MM.1S (cell line): ENCODE results near the gene FCAMR.

Experiments used
- DNase-seq: peaks from one replicate; pipeline ENCODE4 v3.0.0-alpha.2; 2015
- H2AFZ ChIP-seq: fragments of 300-600 bp; sonication (generic); 2 replicates; pipeline ENCODE4 v1.6.0; 2016; ENCODE audit warnings: antibody characterized with exemption, low read length
- H3F3A ChIP-seq: fragments of 300-600 bp; sonication (generic); 2 replicates; pipeline ENCODE4 v1.6.1; 2016; ENCODE audit warnings: mild to moderate bottlenecking, antibody characterized with exemption, low read length, moderate library complexity, mixed read lengths; ENCODE audit not compliant: insufficient read depth
- H3K27ac ChIP-seq: fragments of 300-600 bp; sonication (generic); 2 replicates; pipeline ENCODE4 v1.5.1; 2016; ENCODE audit warnings: mild to moderate bottlenecking, low read length
- H3K27me3 ChIP-seq: fragments of 300-600 bp; sonication (generic); replicated peaks from 2 replicates; pipeline ENCODE4 v1.6.0; 2016; ENCODE audit warnings: low read length; ENCODE audit not compliant: insufficient read depth
- H3K36me3 ChIP-seq: fragments of 300-600 bp; sonication (generic); replicated peaks from 2 replicates; pipeline ENCODE4 v1.6.1; 2016; ENCODE audit warnings: mild to moderate bottlenecking, low read length, mixed read lengths; ENCODE audit not compliant: insufficient read depth
- H3K4me1 ChIP-seq: fragments of 300-600 bp; sonication (generic); 2 replicates; pipeline ENCODE4 v1.6.1; 2016; ENCODE audit warnings: low read length, mixed read lengths
- H3K4me2 ChIP-seq: fragments of 300-600 bp; sonication (generic); 2 replicates; pipeline ENCODE4 v1.6.0; 2016; ENCODE audit warnings: low read depth, low read length
- H3K4me3 ChIP-seq: fragments of 300-600 bp; sonication (generic); 2 replicates; pipeline ENCODE4 v1.5.1; 2016; ENCODE audit warnings: low read length, mixed read lengths
- H3K79me2 ChIP-seq: fragments of 300-600 bp; sonication (generic); 2 replicates; pipeline ENCODE4 v1.6.1; 2016; ENCODE audit warnings: mixed run types, low read length, mixed read lengths
- H3K9ac ChIP-seq: fragments of 300-600 bp; sonication (generic); 2 replicates; pipeline ENCODE4 v1.6.1; 2016; ENCODE audit warnings: low read length, mixed read lengths
- H3K9me2 ChIP-seq: fragments of 300-600 bp; sonication (generic); replicated peaks from 2 replicates; pipeline ENCODE4 v1.6.1; 2016; ENCODE audit warnings: mild to moderate bottlenecking, low read length, mixed read lengths; ENCODE audit not compliant: insufficient read depth
- H3K9me3 ChIP-seq: fragments of 300-600 bp; sonication (generic); replicated peaks from 2 replicates; pipeline ENCODE4 v1.6.1; 2016; ENCODE audit warnings: mild to moderate bottlenecking, low read length, mixed read lengths; ENCODE audit not compliant: insufficient read depth
- H4K20me1 ChIP-seq: fragments of 300-600 bp; sonication (generic); 2 replicates; pipeline ENCODE4 v1.6.1; 2016; ENCODE audit warnings: mild to moderate bottlenecking, low read length, moderate library complexity, mixed read lengths; ENCODE audit not compliant: insufficient read depth
- EZH2 ChIP-seq: fragments of 300-600 bp; sonication (generic); optimal IDR thresholded peaks from 2 replicates; pipeline ENCODE3; 2017; ENCODE audit warnings: low read depth, mild to moderate bottlenecking, antibody characterized with exemption, low read length, mixed read lengths
- EZH2phosphoT487 ChIP-seq: fragments of 300-600 bp; sonication (generic); IDR thresholded peaks from 2 replicates; pipeline ENCODE4 v1.6.1; 2018; ENCODE audit warnings: antibody characterized with exemption, low read length
- TF ChIP-seq, protein P1 (sequence below): fragments of 300-600 bp; sonication (generic); IDR thresholded peaks from 2 replicates; pipeline ENCODE4 v1.5.1; 2016; ENCODE audit warnings: antibody characterized with exemption, low read length, mixed read lengths

FCAMR gene

DNA sequence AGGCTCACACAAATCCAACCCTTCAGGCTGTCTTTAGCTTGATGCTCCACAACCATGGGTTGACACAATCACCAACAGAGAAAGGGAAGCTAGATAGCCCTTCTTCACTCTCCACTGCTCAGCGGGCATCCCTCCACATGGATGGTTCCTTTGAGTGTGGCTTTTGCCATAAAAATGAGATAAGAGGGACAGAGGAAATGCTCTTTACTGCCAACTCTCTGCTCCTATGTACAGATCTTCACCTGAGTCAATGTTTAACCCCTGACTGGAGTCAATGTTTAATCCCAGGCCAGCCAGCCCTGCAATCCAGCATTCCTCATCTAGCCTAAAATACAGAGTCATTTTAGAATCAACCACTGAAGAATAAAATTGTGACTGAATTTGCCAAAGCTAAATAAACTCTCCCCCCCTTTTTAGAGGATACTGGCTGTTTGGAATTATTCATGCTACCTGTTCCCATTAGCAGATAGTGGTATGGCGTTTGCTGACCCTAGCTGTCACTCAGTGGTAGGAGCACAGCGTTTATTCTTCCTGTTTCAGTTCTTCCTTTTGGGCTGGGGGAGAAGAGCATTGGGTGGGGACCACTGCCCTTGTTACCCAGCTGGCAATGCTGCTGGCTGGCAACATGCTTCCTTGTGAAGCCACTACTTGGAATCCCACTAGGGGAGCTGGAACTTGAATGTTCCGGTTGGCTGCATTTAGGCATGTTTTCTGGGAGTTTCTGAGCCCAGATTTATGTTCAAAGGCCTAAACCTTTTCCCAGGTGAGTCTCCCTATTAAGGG is 18.8 kb downstream of the FCAMR start:
- Histone ChIP-seq H3K4me3 (no peak overlapping the region), H3K4me1 (no peaks in the 10 kb centered on the region), H2AFZ (no peak overlapping the region), H4K20me1 (no peaks in the 10 kb centered on the region), H3K36me3 (no peaks in the 10 kb centered on the region), H3K4me2 (no peak overlapping the region), H3K27ac (no peak overlapping the region), H3F3A (no peaks in the 10 kb centered on the region), H3K9ac (no peak overlapping the region), H3K27me3 (no peaks in the 10 kb centered on the region), H3K9me3 (no peaks in the 10 kb centered on the region), H3K79me2 (no peaks in the 10 kb centered on the region), H3K9me2 (no peaks in the 10 kb centered on the region)
- no peak for DNase-seq
- TF ChIP-seq, protein P1, sequence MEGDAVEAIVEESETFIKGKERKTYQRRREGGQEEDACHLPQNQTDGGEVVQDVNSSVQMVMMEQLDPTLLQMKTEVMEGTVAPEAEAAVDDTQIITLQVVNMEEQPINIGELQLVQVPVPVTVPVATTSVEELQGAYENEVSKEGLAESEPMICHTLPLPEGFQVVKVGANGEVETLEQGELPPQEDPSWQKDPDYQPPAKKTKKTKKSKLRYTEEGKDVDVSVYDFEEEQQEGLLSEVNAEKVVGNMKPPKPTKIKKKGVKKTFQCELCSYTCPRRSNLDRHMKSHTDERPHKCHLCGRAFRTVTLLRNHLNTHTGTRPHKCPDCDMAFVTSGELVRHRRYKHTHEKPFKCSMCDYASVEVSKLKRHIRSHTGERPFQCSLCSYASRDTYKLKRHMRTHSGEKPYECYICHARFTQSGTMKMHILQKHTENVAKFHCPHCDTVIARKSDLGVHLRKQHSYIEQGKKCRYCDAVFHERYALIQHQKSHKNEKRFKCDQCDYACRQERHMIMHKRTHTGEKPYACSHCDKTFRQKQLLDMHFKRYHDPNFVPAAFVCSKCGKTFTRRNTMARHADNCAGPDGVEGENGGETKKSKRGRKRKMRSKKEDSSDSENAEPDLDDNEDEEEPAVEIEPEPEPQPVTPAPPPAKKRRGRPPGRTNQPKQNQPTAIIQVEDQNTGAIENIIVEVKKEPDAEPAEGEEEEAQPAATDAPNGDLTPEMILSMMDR, result no peak
- TF ChIP-seq EZH2 (no peak), EZH2phosphoT487 (no peak)

DNA sequence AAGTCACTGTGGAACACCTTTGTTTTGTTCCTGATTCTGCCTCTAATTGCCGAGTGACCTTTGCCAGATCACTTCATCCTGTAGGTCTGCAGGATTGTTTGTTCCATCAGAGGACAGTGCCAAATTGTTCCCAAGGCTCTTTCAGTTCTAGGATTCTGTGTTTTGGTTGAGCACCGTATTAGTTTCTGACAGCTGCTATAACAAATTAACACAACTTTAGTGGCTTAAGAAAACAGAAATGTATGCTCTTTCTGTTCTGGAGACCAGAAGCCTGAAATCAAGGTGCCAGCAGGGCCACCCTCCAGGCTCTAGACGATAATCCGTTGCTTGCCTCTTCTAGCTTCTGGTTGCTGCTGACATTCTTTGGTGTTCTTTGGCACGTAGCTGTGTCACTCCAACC is 20.6 kb downstream of the FCAMR start:
- H3F3A ChIP-seq, result no peaks in the 10 kb centered on the region
- no peaks in the 10 kb centered on the region for H3K9me3 ChIP-seq
- H3K36me3 ChIP-seq, result no peaks in the 10 kb centered on the region
- H3K27ac ChIP-seq, result no peak overlapping the region
- H2AFZ ChIP-seq, result no peak overlapping the region
- DNase-seq, result no peak
- TF ChIP-seq, protein P1, result no peak
- TF ChIP-seq EZH2phosphoT487 (no peak), EZH2 (no peak)
- no peak overlapping the region for H3K4me3 ChIP-seq
- no peaks in the 10 kb centered on the region for H3K27me3 ChIP-seq
- H3K4me1 ChIP-seq, result no peaks in the 10 kb centered on the region
- no peaks in the 10 kb centered on the region for H3K9me2 ChIP-seq
- no peak overlapping the region for H3K4me2 ChIP-seq
- H3K9ac ChIP-seq, result no peak overlapping the region
- H3K79me2 ChIP-seq, result no peaks in the 10 kb centered on the region
- H4K20me1 ChIP-seq, result no peaks in the 10 kb centered on the region

DNA sequence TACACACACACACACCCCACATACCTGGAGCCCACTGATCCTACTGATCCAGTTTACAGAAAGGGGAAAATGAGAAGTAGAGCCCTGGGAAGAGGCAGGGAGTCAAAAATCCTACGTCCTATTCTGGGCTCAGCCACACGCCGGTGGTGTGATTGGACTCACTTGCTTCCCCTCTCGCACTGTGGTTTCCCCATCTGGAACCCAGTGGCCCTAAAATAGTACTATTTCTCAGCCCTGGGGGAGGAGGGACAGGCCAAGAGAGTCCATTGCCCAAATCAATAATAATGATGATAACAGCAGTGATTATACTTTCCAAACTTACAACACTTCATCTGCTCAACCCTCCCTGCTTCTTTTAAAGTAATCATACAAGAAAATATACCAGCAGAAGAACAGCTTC is 21.1 kb downstream of the FCAMR start:
- DNase-seq, result no peak
- no peaks in the 10 kb centered on the region for H3K4me1 ChIP-seq
- no peaks in the 10 kb centered on the region for H3K27me3 ChIP-seq
- H2AFZ ChIP-seq, result no peak overlapping the region
- no peaks in the 10 kb centered on the region for H3K9me3 ChIP-seq
- H3K9me2 ChIP-seq, result no peaks in the 10 kb centered on the region
- no peak overlapping the region for H3K4me3 ChIP-seq
- no peaks in the 10 kb centered on the region for H3K79me2 ChIP-seq
- no peaks in the 10 kb centered on the region for H4K20me1 ChIP-seq
- no peak overlapping the region for H3K27ac ChIP-seq
- H3F3A ChIP-seq, result no peaks in the 10 kb centered on the region
- TF ChIP-seq, protein P1, result no peak
- TF ChIP-seq EZH2phosphoT487 (no peak), EZH2 (no peak)
- no peaks in the 10 kb centered on the region for H3K36me3 ChIP-seq
- H3K9ac ChIP-seq, result no peak overlapping the region
- no peak overlapping the region for H3K4me2 ChIP-seq
